GM18870 (cell line): Measurements from ENCODE around the gene FAM237A.

Experiments
- ATAC-seq: cut with Tn5 transposase; IDR thresholded peaks from one replicate; pipeline ENCODE4 v1.9.1; 2021; ENCODE audit warnings: moderate library complexity; ENCODE audit not compliant: unreplicated experiment

The FAM237A gene

GRCh38 chr2:206642075-206643025, at the start of gene FAM237A:
FAM237A (plus strand) TSS chr2:206642487; CDS start chr2:206644237, 1,750 bp downstream.
- no peak for ATAC-seq

- ATAC-seq: no peak
These were observed 44.5 kb upstream of the FAM237A start for GRCh38 chr2:206597717-206598218.

- no peak for ATAC-seq
These were observed 39.0 kb upstream of the FAM237A start for GRCh38 chr2:206603243-206603642.

- ATAC-seq: no peak
These were observed 31.8 kb upstream of the FAM237A start for GRCh38 chr2:206610451-206610850.

- no peak for ATAC-seq
These were observed 31.1 kb upstream of the FAM237A start for GRCh38 chr2:206611191-206611590.

GRCh38 chr2:206611736-206612135, 30.6 kb upstream of the FAM237A start:
- ATAC-seq: no peak

GRCh38 chr2:206614811-206615210, 27.5 kb upstream of the FAM237A start:
- no peak for ATAC-seq

GRCh38 chr2:206615417-206616089, 26.7 kb upstream of the FAM237A start:
- no peak for ATAC-seq

GRCh38 chr2:206616151-206616550, 26.1 kb upstream of the FAM237A start:
- no peak for ATAC-seq

GRCh38 chr2:206619011-206619410, 23.3 kb upstream of the FAM237A start:
- ATAC-seq: no peak

- no peak for ATAC-seq
These were observed 16.2 kb upstream of the FAM237A start for GRCh38 chr2:206626108-206626507.

GRCh38 chr2:206627632-206628031, 14.7 kb upstream of the FAM237A start:
- no peak for ATAC-seq

GRCh38 chr2:206631340-206631739, 10.9 kb upstream of the FAM237A start:
- ATAC-seq: no peak

- ATAC-seq: no peak
These were observed 7.3 kb upstream of the FAM237A start for GRCh38 chr2:206635015-206635414.

GRCh38 chr2:206639636-206640035, 2.7 kb upstream of the FAM237A start:
- no peak for ATAC-seq

- ATAC-seq: no peak
These were observed 1.1 kb upstream of the FAM237A start for GRCh38 chr2:206641226-206641625.

GRCh38 chr2:206647985-206648384, 5.7 kb downstream of the FAM237A start:
- no peak for ATAC-seq

- no peak for ATAC-seq
These were observed 14.8 kb downstream of the FAM237A start for GRCh38 chr2:206657087-206657486.

GRCh38 chr2:206665251-206665650, 23.0 kb downstream of the FAM237A start:
- ATAC-seq: no peak

- no peak for ATAC-seq
These were observed 28.4 kb downstream of the FAM237A start for GRCh38 chr2:206670531-206671319.

- no peak for ATAC-seq
These were observed 41.3 kb downstream of the FAM237A start for GRCh38 chr2:206683546-206683945.
